Measurements from ENCODE around the gene WNT5A. TPM values are rescaled to one million over a fixed set of nuclear protein-coding genes. Genes with fewer than 3 reads are reported as not detected.

WNT5A gene
- total RNA-seq, 4 donors from 2014 or later = 8.9 to 13.9 (median 9.3) TPM

DNA sequence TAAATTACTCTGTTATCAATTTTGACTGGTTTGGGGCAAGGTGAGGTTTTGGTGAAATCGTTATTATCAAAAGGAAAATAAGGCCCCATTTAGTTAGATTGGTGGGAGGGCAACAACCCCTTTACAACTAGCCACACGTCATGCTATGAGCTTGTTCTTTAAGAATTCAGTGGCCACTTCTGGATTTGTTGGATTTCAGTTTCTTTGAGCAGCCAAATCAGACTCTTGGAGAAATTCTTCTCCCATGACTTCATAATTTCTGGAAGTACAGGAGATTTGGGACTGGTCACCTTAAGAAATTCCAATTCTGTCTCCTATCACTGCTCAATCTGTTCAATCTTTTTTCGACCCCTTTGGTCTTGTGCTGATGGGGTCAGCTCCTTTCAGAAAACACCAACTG, 14.8 kb upstream of the WNT5A start:
- DNase-seq (ENCODE audit: low spot score in 2 of 2) = no peak
- TF ChIP-seq CTCF (IDR thresholded peaks at IDR 0.05) = no peak
- TF ChIP-seq POLR2AphosphoS5 (IDR thresholded peaks at IDR 0.05) = no peak
- no peak for TF ChIP-seq EP300 (IDR thresholded peaks at IDR 0.05)
- no peak for TF ChIP-seq POLR2A (IDR thresholded peaks at IDR 0.05)
- WGBS = 90% methylated on average over 3 of the region's 3 CpGs
- H3K9me3 ChIP-seq = no peaks in the 10 kb centered on the region
- H3K4me3 ChIP-seq = no peak overlapping the region
- H3K27me3 ChIP-seq = no peaks in the 10 kb centered on the region
- H3K4me1 ChIP-seq = no peaks in the 10 kb centered on the region
- H3K36me3 ChIP-seq = no peaks in the 10 kb centered on the region
- H3K27ac ChIP-seq = no peak overlapping the region

- Histone ChIP-seq H3K9me3 (no peaks in the 10 kb centered on the region), H3K27ac (no peak overlapping the region), H3K27me3 (no peaks in the 10 kb centered on the region), H3K4me1 (no peaks in the 10 kb centered on the region), H3K36me3 (no peaks in the 10 kb centered on the region), H3K4me3 (no peak overlapping the region)
- no peak for DNase-seq (ENCODE audit: low spot score in 2 of 2)
- TF ChIP-seq POLR2AphosphoS5 (IDR thresholded peaks at IDR 0.05) = no peak
- no peak for TF ChIP-seq POLR2A (IDR thresholded peaks at IDR 0.05)
- no peak for TF ChIP-seq CTCF (IDR thresholded peaks at IDR 0.05)
- TF ChIP-seq EP300 (IDR thresholded peaks at IDR 0.05) = no peak
- WGBS = 73% methylated on average over 5 of the region's 5 CpGs
These were observed 13.6 kb upstream of the WNT5A start for GRCh38 chr3:55500555-55501330.

DNA sequence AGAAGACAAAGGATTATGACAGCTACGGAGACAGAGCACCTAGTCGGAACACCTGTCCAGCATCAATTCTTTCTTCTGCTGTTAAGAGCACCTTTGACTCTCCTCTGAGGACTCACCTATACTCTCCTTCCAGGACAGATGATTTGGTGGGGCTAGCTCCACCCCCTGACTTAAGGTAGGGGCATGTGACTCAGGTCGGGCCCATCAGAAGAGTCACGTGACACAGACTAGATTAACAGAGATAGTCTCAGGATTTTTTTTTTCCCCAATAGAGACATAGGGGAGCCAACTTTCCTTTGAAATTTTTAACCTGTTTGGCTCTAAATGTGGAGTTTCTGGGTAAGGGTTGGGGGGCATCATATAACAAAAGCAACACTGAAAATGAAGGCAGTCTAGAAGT, 11.4 kb upstream of the WNT5A start:
- no peak for DNase-seq (ENCODE audit: low spot score in 2 of 2)
- WGBS = 79% methylated on average over 4 of the region's 4 CpGs
- TF ChIP-seq EP300 (IDR thresholded peaks at IDR 0.05) (no peak), CTCF (IDR thresholded peaks at IDR 0.05) (no peak), POLR2A (IDR thresholded peaks at IDR 0.05) (no peak), POLR2AphosphoS5 (IDR thresholded peaks at IDR 0.05) (no peak)

DNA sequence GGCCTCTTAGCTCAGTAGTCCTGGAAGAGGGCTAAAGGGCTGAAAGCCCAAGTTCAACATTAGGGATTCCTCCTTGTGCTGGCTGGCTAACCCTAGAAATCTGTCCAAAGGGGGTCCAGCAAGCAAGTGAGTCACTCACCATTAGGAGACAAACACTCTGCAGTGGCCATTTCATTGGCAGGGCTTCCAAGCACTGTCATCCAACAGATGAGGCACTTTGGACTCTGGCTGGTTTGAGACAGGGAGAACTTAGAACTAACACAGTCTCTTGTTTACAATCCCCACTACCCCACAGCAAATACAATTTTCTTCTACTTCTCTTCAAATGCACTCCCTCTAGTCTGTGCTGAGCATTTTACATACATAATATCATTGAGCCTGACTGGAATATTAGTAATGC, 10.1 kb upstream of the WNT5A start:
- Histone ChIP-seq H3K36me3 (no peaks in the 10 kb centered on the region), H3K4me3 (no peak overlapping the region), H3K27ac (no peak overlapping the region), H3K9me3 (no peaks in the 10 kb centered on the region), H3K27me3 (no peaks in the 10 kb centered on the region), H3K4me1 (no peaks in the 10 kb centered on the region)
- no peak for TF ChIP-seq POLR2A (IDR thresholded peaks at IDR 0.05)
- TF ChIP-seq POLR2AphosphoS5 (IDR thresholded peaks at IDR 0.05) = no peak
- no peak for TF ChIP-seq EP300 (IDR thresholded peaks at IDR 0.05)
- TF ChIP-seq CTCF (IDR thresholded peaks at IDR 0.05) = no peak
- no peak for DNase-seq (ENCODE audit: low spot score in 2 of 2)

More for the DNA sequence above, 11.4 kb upstream of the WNT5A start:
- Histone ChIP-seq H3K27ac (no peak overlapping the region), H3K9me3 (no peaks in the 10 kb centered on the region), H3K27me3 (no peaks in the 10 kb centered on the region), H3K4me3 (no peak overlapping the region), H3K4me1 (no peaks in the 10 kb centered on the region), H3K36me3 (no peaks in the 10 kb centered on the region)

DNA sequence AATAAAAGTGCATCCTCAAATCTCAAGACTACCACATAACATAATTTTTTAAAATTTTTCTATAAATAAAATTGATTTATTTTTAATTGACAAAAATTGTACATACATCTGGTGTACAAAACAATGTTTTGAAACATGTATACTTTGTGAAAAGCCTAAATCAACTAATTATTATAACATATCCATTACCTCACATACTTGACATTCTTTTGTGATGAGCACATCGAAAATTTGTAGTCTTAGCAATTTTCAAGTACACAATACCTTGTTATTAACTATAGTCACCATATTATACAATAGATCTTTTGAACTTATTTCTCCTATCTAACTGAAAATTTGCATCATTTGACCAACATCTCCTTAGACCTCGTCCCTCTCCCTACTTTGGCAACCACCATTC, 7.9 kb upstream of the WNT5A start:
- no peak for TF ChIP-seq EP300 (IDR thresholded peaks at IDR 0.05)
- no peak for TF ChIP-seq POLR2AphosphoS5 (IDR thresholded peaks at IDR 0.05)
- TF ChIP-seq POLR2A (IDR thresholded peaks at IDR 0.05) = no peak
- no peak for TF ChIP-seq CTCF (IDR thresholded peaks at IDR 0.05)
- 81% methylated on average over 2 of the region's 2 CpGs for WGBS
- Histone ChIP-seq H3K4me3 (no peak overlapping the region), H3K9me3 (no peaks in the 10 kb centered on the region), H3K36me3 (no peaks in the 10 kb centered on the region), H3K27me3 (no peaks in the 10 kb centered on the region), H3K27ac (no peak overlapping the region), H3K4me1 (peaks cover 16% of the 10 kb centered on the region)
- DNase-seq (ENCODE audit: low spot score in 2 of 2) = no peak
